ENCODE measurements around the gene ARHGAP24. TPM values are rescaled to one million over a fixed set of nuclear protein-coding genes. Genes with fewer than 3 reads are reported as not detected.

ARHGAP24 gene
- total and polyA plus RNA-seq, 8 donors, result 22.0 to 35.0 (median 25.8) TPM

DNA sequence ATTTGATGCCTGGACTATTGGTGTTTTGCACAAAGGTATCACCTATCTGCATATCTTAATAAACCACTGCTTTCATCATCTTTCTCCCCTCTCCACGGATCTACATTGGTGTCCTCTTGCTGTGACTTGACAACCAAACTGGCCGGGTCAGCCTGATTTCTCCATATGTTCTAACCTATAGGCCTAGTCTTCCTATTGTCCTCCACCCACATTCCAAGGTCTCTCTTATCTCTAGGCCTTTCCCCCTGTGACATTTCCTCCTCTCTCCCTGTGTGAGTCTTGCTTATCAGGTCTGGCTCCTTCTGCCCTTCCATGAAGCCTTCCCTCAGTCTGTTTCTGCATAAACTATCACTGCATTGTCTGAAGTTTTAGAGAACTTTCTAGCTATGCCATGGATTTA lies 33.7 kb downstream of the ARHGAP24 start:
- H3K4me3 ChIP-seq, result no peak overlapping the region
- intact Hi-C loops (cut with DNase I), result no loop called here
- DNase-seq, result no peak
- no peaks in the 10 kb centered on the region for H3K36me3 ChIP-seq
- H3K9me3 ChIP-seq, result no peaks in the 10 kb centered on the region
- H3K27ac ChIP-seq, result no peak overlapping the region
- H3K4me1 ChIP-seq, result peaks cover 0 to under 1% of the 10 kb centered on the region in 2 donors
- no peaks in the 10 kb centered on the region for H3K27me3 ChIP-seq
- TF ChIP-seq, protein P1, sequence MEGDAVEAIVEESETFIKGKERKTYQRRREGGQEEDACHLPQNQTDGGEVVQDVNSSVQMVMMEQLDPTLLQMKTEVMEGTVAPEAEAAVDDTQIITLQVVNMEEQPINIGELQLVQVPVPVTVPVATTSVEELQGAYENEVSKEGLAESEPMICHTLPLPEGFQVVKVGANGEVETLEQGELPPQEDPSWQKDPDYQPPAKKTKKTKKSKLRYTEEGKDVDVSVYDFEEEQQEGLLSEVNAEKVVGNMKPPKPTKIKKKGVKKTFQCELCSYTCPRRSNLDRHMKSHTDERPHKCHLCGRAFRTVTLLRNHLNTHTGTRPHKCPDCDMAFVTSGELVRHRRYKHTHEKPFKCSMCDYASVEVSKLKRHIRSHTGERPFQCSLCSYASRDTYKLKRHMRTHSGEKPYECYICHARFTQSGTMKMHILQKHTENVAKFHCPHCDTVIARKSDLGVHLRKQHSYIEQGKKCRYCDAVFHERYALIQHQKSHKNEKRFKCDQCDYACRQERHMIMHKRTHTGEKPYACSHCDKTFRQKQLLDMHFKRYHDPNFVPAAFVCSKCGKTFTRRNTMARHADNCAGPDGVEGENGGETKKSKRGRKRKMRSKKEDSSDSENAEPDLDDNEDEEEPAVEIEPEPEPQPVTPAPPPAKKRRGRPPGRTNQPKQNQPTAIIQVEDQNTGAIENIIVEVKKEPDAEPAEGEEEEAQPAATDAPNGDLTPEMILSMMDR (IDR thresholded peaks at IDR 0.05), result no peak
- no peak for ATAC-seq

DNA sequence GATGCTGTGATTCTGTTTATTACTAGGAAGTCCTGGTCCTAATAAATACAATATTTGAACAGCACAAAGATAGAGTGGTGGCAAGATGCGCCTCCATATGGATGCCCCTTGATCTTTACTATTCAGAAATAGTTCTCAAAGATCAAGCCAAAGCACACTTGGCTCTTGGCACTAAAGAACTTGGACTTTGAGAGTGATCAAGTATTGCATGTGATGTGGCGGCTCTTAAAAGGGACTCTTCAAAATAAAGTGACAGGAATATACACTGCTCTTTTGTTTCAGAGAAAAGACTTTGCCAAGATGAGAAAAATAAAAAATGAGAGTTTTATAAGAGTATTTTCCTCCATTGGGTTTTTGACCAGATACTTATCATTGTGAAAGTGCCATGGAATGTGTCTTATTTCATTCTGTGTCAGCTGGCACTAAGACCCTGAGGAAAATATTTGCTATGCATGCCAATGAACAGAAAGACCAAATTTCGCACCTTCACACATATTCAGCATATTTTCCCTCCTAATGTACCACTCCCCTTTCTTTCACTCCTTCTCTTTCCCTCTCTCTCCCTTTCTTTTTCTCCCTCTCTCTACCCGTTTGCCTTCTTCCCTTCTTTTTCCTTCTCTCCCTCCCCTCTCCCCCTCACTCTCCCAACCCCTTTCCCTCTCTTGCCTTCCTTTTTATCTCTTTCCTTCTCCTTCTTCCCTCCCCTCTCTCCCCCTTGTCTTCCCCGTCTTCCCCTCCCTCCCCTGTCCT lies 35.1 kb downstream of the ARHGAP24 start:
- intact Hi-C loops (cut with DNase I), result no loop called here
- ATAC-seq, result peak; percentile 42

DNA sequence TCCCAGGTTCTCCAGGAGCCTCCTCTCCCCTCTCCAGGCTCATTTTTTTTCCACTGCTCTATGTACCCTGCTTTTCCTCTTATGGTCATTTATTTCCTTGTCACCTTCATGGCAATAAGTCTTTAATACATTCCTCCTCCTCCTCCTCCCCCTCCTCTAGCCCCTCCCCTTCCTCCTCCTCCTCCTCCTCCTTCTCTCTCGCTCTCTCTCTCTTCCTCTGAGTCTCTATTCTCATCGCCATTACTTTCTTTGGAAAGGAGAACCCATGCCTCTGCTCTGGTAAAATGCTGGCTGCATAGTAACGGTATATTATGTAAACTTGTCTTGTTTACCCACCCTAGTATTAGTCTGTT lies 35.7 kb downstream of the ARHGAP24 start:
- DNase-seq, result no peak
- no peaks in the 10 kb centered on the region for H3K9me3 ChIP-seq
- no peaks in the 10 kb centered on the region for H3K27me3 ChIP-seq
- TF ChIP-seq, protein P1 (IDR thresholded peaks at IDR 0.05), result no peak
- no peak overlapping the region for H3K27ac ChIP-seq
- intact Hi-C loops (cut with DNase I), result no loop called here
- peaks cover 0 to 7% of the 10 kb centered on the region in 2 donors for H3K4me1 ChIP-seq
- no peaks in the 10 kb centered on the region for H3K36me3 ChIP-seq
- H3K4me3 ChIP-seq, result no peak overlapping the region
- ATAC-seq, result peak; percentile 15

More for the DNA sequence above, 35.1 kb downstream of the ARHGAP24 start:
- H3K36me3 ChIP-seq, result no peaks in the 10 kb centered on the region
- no peaks in the 10 kb centered on the region for H3K27me3 ChIP-seq
- peaks cover 0 to 7% of the 10 kb centered on the region in 2 donors for H3K4me1 ChIP-seq
- no peak overlapping the region for H3K4me3 ChIP-seq
- no peak for DNase-seq
- no peaks in the 10 kb centered on the region for H3K9me3 ChIP-seq
- no peak overlapping the region for H3K27ac ChIP-seq
- TF ChIP-seq, protein P1 (IDR thresholded peaks at IDR 0.05), result no peak

DNA sequence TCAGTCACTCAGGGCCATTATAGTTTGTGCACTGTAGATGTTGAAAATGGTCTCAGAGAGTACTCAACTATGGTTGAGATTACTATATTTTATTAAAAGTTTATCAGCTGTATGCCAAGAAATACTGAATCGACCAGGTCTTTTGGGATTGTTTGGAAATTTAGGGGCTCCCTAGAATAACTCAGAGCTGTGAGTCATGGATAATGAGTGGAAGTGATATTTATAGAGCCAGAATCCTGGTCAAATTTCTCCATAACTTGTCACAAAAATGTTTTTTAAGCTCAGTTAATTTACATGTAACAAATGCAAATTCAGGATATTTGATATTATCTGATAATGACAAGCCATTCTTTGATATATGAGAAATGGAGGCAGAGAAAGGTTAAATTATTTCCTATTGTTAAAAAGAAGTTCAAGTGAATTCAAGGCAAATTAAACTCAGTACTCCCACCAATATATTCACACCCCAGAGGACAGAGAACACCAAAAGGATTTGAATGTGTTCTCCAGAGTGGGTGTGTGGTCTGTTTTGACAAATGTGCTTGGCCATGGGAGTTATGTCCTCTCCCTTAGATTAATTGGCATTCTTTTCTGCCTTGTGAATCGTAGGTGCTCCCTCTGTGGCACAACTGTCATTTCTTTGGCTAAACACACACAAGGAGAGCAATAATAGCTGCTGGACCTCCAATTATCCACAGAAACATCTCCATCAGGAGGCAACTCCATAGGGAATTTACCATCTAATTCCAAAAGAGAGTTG lies 37.7 kb downstream of the ARHGAP24 start:
- H3K4me3 ChIP-seq, result no peak overlapping the region
- DNase-seq, result no peak
- H3K27me3 ChIP-seq, result no peaks in the 10 kb centered on the region
- ATAC-seq, result no peak
- H3K4me1 ChIP-seq, result peaks cover 0 to 7% of the 10 kb centered on the region in 2 donors
- TF ChIP-seq, protein P1 (IDR thresholded peaks at IDR 0.05), result no peak
- H3K27ac ChIP-seq, result peak overlapping the region in 1 of 2 donors; percentile 18
- no peaks in the 10 kb centered on the region for H3K36me3 ChIP-seq
- H3K9me3 ChIP-seq, result no peaks in the 10 kb centered on the region
- intact Hi-C loops (cut with DNase I), result no loop called here

DNA sequence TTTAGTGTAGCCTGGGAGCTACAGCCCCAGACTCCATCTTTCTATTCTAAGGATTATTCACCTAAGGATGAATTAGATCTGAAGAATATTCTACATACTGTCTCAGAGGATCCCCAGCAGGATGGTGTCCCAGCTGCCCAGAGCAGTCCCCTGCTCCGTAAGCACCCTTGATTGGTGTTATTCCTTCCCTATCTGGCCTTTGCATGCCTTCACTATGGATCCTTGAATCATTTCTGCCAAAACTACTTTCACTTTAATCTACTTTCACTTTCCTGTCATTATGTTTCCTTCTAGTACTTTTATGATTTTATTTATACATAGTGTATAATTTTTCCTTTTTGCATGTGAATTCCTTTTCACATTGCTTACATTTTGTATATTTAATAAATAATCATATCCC lies 39.2 kb downstream of the ARHGAP24 start:
- Histone ChIP-seq H3K27ac (peak overlapping the region in 1 of 2 donors; percentile 26), H3K4me1 (peaks cover 0 to 7% of the 10 kb centered on the region in 2 donors), H3K9me3 (no peaks in the 10 kb centered on the region), H3K27me3 (no peaks in the 10 kb centered on the region), H3K36me3 (no peaks in the 10 kb centered on the region), H3K4me3 (peak overlapping the region in 1 of 2 donors; percentile 5)
- peak; percentile 57 for ATAC-seq
- TF ChIP-seq, protein P1 (IDR thresholded peaks at IDR 0.05), result no peak
- DNase-seq, result no peak
- intact Hi-C loops (cut with DNase I), result no loop called here
